SK-N-MC (cell line): ENCODE results near the gene SYDE1.

Experiments
- EZH2 ChIP-seq: fragments of 200-600 bp; sonication (generic); IDR thresholded peaks from one replicate; pipeline ENCODE4 v1.6.1; 2017; ENCODE audit warnings: antibody characterized with exemption
- FOXP2 ChIP-seq: optimal IDR thresholded peaks from 2 replicates; pipeline ENCODE3; 2011; ENCODE audit warnings: mild to moderate bottlenecking, moderate library complexity; ENCODE audit not compliant: insufficient read depth; ENCODE audit errors: extremely low read length, control extremely low read depth
- POLR2AphosphoS5 ChIP-seq: IDR thresholded peaks from 2 replicates; pipeline ENCODE4 v1.6.1; 2012; ENCODE audit warnings: mild to moderate bottlenecking, low read depth, low read length, borderline replicate concordance

DNA sequence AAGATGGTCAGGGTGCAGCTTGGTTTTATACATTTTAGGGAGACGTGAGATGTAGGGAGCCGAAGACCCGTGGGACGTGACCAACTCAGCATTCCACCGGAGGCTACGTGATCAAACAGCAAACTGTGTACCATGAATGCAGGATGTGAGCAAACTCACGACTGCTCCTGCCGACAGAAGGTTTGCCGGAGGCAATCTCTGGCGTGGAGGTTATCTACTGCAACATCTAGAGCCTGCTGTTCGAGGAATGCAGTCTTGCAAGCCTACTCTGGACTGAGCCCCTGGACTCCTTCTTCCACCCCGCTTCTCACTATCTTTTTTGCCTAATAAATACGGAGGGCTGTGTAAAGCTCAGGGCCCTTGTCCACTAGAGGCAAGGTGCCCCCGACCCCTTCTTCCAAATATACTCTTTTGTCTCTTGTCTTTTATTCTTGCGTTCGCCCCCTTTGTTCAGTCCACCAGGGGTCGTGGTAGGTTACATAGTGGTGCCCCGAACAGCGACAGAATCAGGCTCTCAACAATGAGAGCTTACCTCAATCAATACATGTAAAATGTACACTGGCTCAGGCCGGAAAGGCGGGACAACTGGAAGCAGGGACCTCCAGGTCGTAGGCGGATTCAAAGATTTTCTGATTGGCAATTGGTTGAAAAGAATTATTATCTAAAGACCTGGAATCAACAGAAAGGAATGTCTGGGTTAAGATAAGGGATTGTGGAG lies 34.1 kb upstream of the SYDE1 start:
- TF ChIP-seq POLR2AphosphoS5, result no peak
- no peak for TF ChIP-seq EZH2
- no peak for TF ChIP-seq FOXP2
